ENCODE results near the gene TRIP13.
"Not testable (repeated sequence)": the region's sequence is repeated elsewhere in the genome, so short reads cannot be mapped to it uniquely, and the experiment has no call there.

Gene TRIP13

DNA sequence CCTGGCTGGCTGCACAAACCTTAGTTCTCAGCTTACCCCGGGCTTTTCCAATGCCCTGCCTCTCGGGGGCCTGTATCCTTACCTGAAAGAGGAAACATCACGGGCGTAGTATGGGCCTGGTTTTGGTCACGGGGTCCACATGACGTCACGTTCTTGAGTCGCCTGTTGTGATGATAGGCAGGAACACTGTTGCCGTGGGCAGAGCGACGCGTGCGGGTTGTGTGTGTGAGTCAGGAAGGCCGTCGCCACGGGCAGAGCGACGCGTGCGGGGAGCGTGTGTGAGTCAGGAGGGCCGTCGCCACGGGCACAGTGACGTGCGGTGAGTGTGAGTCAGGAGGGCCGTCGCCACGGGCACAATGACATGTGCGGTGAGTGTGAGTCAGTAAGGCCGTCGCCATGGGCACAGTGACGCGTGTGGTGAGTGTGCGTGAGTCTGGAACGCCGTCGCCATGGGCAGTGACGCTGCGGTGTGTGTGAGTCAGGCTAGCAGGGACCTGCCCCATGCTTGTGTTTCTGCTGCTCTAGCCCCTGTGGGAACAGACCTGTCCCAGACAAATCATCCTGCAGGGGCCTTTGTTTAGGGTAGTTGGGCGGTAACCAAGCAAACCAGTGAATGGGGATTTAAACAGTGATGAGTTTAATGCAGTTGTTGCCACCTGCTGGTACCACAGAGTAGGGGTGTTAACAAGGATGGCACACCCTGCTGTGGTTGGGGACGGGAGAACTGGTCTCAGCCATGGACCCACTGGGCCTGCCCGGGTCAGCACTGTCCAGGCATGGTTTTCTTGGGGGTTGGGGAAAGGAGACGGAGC lies 19.8 kb downstream of the TRIP13 start:
- peaks cover 4% of the 10 kb centered on the region for H3K4me1 ChIP-seq (ENCODE audit: insufficient read depth, insufficient read length)
- H3K4me3 ChIP-seq (ENCODE audit: insufficient read length, low read depth) = no peak overlapping the region
- no peaks in the 10 kb centered on the region for H3K9me3 ChIP-seq (ENCODE audit: insufficient read depth, low read length)
- TF ChIP-seq YY1 (IDR thresholded peaks at IDR 0.05; ENCODE audit: insufficient read depth, insufficient read length) (no peak), SUZ12 (IDR thresholded peaks at IDR 0.05; ENCODE audit: extremely low read depth, insufficient read depth, insufficient read length) (no peak), ZNF274 (IDR thresholded peaks at IDR 0.05; ENCODE audit: low read depth, low read length) (no peak)
- no peaks in the 10 kb centered on the region for H3K27me3 ChIP-seq (ENCODE audit: insufficient read depth, insufficient read length)
- no peak overlapping the region for H3K9ac ChIP-seq (ENCODE audit: insufficient read length, low read depth)
- peaks cover 94% of the 10 kb centered on the region for H3K36me3 ChIP-seq (ENCODE audit: insufficient read depth, insufficient read length, low read length)
- no peak for DNase-seq (ENCODE audit: low read depth, low spot score)

DNA sequence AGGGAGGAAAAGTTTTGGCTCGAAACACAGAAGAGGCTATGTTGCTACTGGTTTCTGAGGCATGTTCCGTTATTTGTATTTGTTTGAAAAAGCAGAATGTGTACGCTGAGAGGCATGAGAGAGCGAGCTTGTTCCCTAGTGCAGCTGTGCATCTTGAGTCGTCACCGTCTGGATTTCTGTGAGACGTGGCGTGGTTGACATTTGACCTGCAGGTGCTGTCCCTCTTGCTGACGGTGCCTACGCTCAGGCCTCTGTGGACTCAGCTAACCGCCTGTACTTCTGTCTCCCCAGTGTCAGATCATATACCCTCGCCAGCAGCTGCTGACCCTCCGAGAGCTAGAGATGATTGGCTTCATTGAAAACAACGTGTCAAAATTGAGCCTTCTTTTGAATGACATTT lies 21.5 kb downstream of the TRIP13 start:
- Histone ChIP-seq H3K36me3 (ENCODE audit: insufficient read depth, insufficient read length, low read length) (peaks cover 96% of the 10 kb centered on the region), H3K9ac (ENCODE audit: insufficient read length, low read depth) (no peak overlapping the region), H3K4me3 (ENCODE audit: insufficient read length, low read depth) (no peak overlapping the region), H3K27me3 (ENCODE audit: insufficient read depth, insufficient read length) (no peaks in the 10 kb centered on the region), H3K4me1 (ENCODE audit: insufficient read depth, insufficient read length) (peaks cover 6% of the 10 kb centered on the region), H3K9me3 (ENCODE audit: insufficient read depth, low read length) (no peaks in the 10 kb centered on the region)
- no peak for DNase-seq (ENCODE audit: low read depth, low spot score)
- TF ChIP-seq ZNF274 (IDR thresholded peaks at IDR 0.05; ENCODE audit: low read depth, low read length) (no peak), YY1 (IDR thresholded peaks at IDR 0.05; ENCODE audit: insufficient read depth, insufficient read length) (no peak)

DNA sequence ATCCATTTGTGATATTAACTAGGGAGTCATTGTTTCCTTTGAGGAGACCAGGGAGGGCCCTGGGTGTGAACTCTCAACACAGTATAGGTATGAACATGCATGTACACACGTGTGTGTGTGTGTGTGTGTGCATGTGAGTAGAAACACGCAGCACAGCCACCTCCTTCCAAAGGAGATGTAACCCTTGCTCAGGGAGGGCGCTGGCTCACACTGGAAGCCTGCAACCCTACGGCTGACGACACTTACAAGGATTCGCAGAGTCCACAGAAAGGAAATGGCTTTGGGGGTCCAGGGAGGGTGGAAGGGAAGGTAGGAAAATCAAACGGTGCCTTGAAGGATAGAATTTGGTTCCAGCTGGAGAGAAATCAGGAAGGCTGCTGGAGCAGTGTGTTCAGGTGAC lies 21.9 kb downstream of the TRIP13 start:
- peaks cover 93% of the 10 kb centered on the region for H3K36me3 ChIP-seq (ENCODE audit: insufficient read depth, insufficient read length, low read length)
- TF ChIP-seq YY1 (IDR thresholded peaks at IDR 0.05; ENCODE audit: insufficient read depth, insufficient read length) = no peak
- no peak for TF ChIP-seq SUZ12 (IDR thresholded peaks at IDR 0.05; ENCODE audit: extremely low read depth, insufficient read depth, insufficient read length)
- no peak for TF ChIP-seq ZNF274 (IDR thresholded peaks at IDR 0.05; ENCODE audit: low read depth, low read length)
- H3K9me3 ChIP-seq (ENCODE audit: insufficient read depth, low read length) = no peaks in the 10 kb centered on the region
- DNase-seq (ENCODE audit: low read depth, low spot score) = no peak
- peaks cover 7% of the 10 kb centered on the region for H3K4me1 ChIP-seq (ENCODE audit: insufficient read depth, insufficient read length)
- no peaks in the 10 kb centered on the region for H3K27me3 ChIP-seq (ENCODE audit: insufficient read depth, insufficient read length)
- no peak overlapping the region for H3K9ac ChIP-seq (ENCODE audit: insufficient read length, low read depth)
- H3K4me3 ChIP-seq (ENCODE audit: insufficient read length, low read depth) = no peak overlapping the region

DNA sequence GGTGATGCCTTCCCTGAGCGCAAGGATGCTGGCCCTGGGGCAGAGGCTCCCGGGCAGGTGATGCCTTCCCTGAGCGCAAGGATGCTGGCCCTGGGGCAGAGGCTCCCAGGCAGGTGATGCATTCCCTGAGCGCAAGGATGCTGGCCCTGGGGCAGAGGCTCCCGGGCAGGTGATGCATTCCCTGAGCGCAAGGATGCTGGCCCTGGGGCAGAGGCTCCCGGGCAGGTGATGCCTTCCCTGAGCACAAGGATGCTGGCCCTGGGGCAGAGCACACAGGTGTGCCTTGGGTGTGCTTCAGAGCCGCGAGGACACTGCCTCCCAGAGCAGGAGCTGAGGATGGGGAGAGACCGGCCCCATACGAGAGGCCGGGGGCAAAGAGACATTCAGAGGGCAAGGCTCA lies 22.7 kb downstream of the TRIP13 start:
- DNase-seq (ENCODE audit: low read depth, low spot score); H3K27me3 ChIP-seq (ENCODE audit: insufficient read depth, insufficient read length); H3K9ac ChIP-seq (ENCODE audit: insufficient read length, low read depth); H3K4me1 ChIP-seq (ENCODE audit: insufficient read depth, insufficient read length); H3K4me3 ChIP-seq (ENCODE audit: insufficient read length, low read depth); H3K9me3 ChIP-seq (ENCODE audit: insufficient read depth, low read length): not testable (repeated sequence)
- H3K36me3 ChIP-seq (ENCODE audit: insufficient read depth, insufficient read length, low read length) = peaks cover 87% of the 10 kb centered on the region

- H3K27me3 ChIP-seq (ENCODE audit: insufficient read depth, insufficient read length) = no peaks in the 10 kb centered on the region
- no peak for DNase-seq (ENCODE audit: low read depth, low spot score)
- no peak overlapping the region for H3K9ac ChIP-seq (ENCODE audit: insufficient read length, low read depth)
- H3K9me3 ChIP-seq (ENCODE audit: insufficient read depth, low read length) = no peaks in the 10 kb centered on the region
- TF ChIP-seq YY1 (IDR thresholded peaks at IDR 0.05; ENCODE audit: insufficient read depth, insufficient read length) (no peak), ZNF274 (IDR thresholded peaks at IDR 0.05; ENCODE audit: low read depth, low read length) (no peak), SUZ12 (IDR thresholded peaks at IDR 0.05; ENCODE audit: extremely low read depth, insufficient read depth, insufficient read length) (no peak)
- H3K4me1 ChIP-seq (ENCODE audit: insufficient read depth, insufficient read length) = peaks cover 7% of the 10 kb centered on the region
- peaks cover 83% of the 10 kb centered on the region for H3K36me3 ChIP-seq (ENCODE audit: insufficient read depth, insufficient read length, low read length)
- H3K4me3 ChIP-seq (ENCODE audit: insufficient read length, low read depth) = no peak overlapping the region
Observed at GRCh38 chr5:915946-916345, 23.3 kb downstream of the TRIP13 start.

GRCh38 chr5:916441-917293 lies 24.0 kb downstream of the TRIP13 start:
- Histone ChIP-seq H3K4me3 (ENCODE audit: insufficient read length, low read depth) (no peak overlapping the region), H3K9ac (ENCODE audit: insufficient read length, low read depth) (no peak overlapping the region), H3K9me3 (ENCODE audit: insufficient read depth, low read length) (no peaks in the 10 kb centered on the region), H3K27me3 (ENCODE audit: insufficient read depth, insufficient read length) (no peaks in the 10 kb centered on the region), H3K4me1 (ENCODE audit: insufficient read depth, insufficient read length) (peaks cover 7% of the 10 kb centered on the region), H3K36me3 (ENCODE audit: insufficient read depth, insufficient read length, low read length) (peaks cover 79% of the 10 kb centered on the region)
- DNase-seq (ENCODE audit: low read depth, low spot score) = no peak
- no peak for TF ChIP-seq YY1 (IDR thresholded peaks at IDR 0.05; ENCODE audit: insufficient read depth, insufficient read length)
- no peak for TF ChIP-seq SUZ12 (IDR thresholded peaks at IDR 0.05; ENCODE audit: extremely low read depth, insufficient read depth, insufficient read length)
- no peak for TF ChIP-seq ZNF274 (IDR thresholded peaks at IDR 0.05; ENCODE audit: low read depth, low read length)

GRCh38 chr5:918717-919116 lies 26.0 kb downstream of the TRIP13 start:
- not testable (repeated sequence) for H3K9me3 ChIP-seq (ENCODE audit: insufficient read depth, low read length); H3K4me3 ChIP-seq (ENCODE audit: insufficient read length, low read depth); H3K9ac ChIP-seq (ENCODE audit: insufficient read length, low read depth); H3K27me3 ChIP-seq (ENCODE audit: insufficient read depth, insufficient read length); H3K4me1 ChIP-seq (ENCODE audit: insufficient read depth, insufficient read length); DNase-seq (ENCODE audit: low read depth, low spot score)
- H3K36me3 ChIP-seq (ENCODE audit: insufficient read depth, insufficient read length, low read length) = peaks cover 66% of the 10 kb centered on the region

All from NT2/D1 (cell line).